K562 (cell line): ENCODE measurements around the gene PDZD2. TPM values are rescaled to one million over a fixed set of nuclear protein-coding genes. Genes with fewer than 3 reads are reported as not detected.

Experiments
- ATAC-seq: fragments of 200-7000 bp; cut with Tn5 transposase; 3 replicates; pipeline ENCODE4 v1.9.1; 2020; ENCODE audit warnings: moderate library complexity
- BruUV-seq: library from RNA; stranded (reverse); fragments of 400-500 nt; replicated peaks from 2 replicates; lab custom pipeline; 2021; lab: Mats Ljungman, UMichigan
- CTCF ChIA-PET: fragments of 300-600 bp; formaldehyde crosslinking; extraction: SDS; loops from one replicate; lab custom pipeline; 2021; ENCODE audit warnings: low intra/inter-chr PET ratio; lab: Yijun Ruan, JAX
- POLR2A ChIA-PET: fragments of 300-600, 350-650 bp; sonication (Branson Sonifier 250); formaldehyde crosslinking; extraction: SDS; loops from one replicate; lab custom pipeline; 2021; ENCODE audit warnings: antibody characterized with exemption, inconsistent platforms; lab: Yijun Ruan, JAX
- DNase-seq, 4 experiments: peaks; one replicate each; pipeline versions ENCODE4 v3.0.0 to v3.0.0-alpha.2; 2011 to 2018; ENCODE audit warnings: low spot score in 3 of 4, mixed read lengths in 3 of 4; ENCODE audit errors: extremely low read depth in 1 of 4
- FAIRE-seq: peaks from 2 replicates; lab custom pipeline; 2011; peaks lifted over from hg19 to GRCh38; lab: Jason Lieb, UNC
- H2AFZ ChIP-seq: 2 replicates; pipeline ENCODE4 v1.6.0; 2011; ENCODE audit warnings: low read depth, low read length, control low read depth, inconsistent platforms
- H3K27ac ChIP-seq: fragments of 200-600 bp; 3 replicates; pipeline ENCODE4 v1.8.0; 2011; ENCODE audit warnings: low read depth, mild to moderate bottlenecking, control low read depth, inconsistent platforms, low read length, moderate library complexity, mixed read lengths; ENCODE audit errors: extremely low read depth
- H3K27me3 ChIP-seq, 2 experiments: fragments of 300-600 bp in 1 of 2; 2 replicates in 1 of 2; 3 replicates in 1 of 2; pipeline versions ENCODE4 v1.6.0 to v1.8.0; 2011; ENCODE audit warnings: inconsistent platforms in 2 of 2, low read length in 2 of 2, mild to moderate bottlenecking in 1 of 2, mixed read lengths in 1 of 2, moderate library complexity in 1 of 2; ENCODE audit not compliant: control insufficient read depth in 2 of 2, insufficient read depth in 2 of 2
- H3K36me3 ChIP-seq: fragments of 300-600 bp; 3 replicates; pipeline ENCODE4 v1.8.0; 2011; ENCODE audit warnings: mild to moderate bottlenecking, low read length, inconsistent platforms; ENCODE audit not compliant: control insufficient read depth, insufficient read depth
- H3K4me1 ChIP-seq, 2 experiments: fragments of 200-600 bp in 1 of 2; replicated peaks in 1 of 2; 2 replicates in 1 of 2; 3 replicates in 1 of 2; pipeline versions ENCODE4 v1.5.1 to v1.8.0; 2011; ENCODE audit warnings: inconsistent platforms in 2 of 2, low read length in 2 of 2, mild to moderate bottlenecking in 1 of 2, mixed read lengths in 1 of 2, moderate library complexity in 1 of 2; ENCODE audit not compliant: control insufficient read depth in 2 of 2, insufficient read depth in 2 of 2
- H3K4me2 ChIP-seq: 2 replicates; pipeline ENCODE4 v1.6.1; 2011; ENCODE audit warnings: low read length, control low read depth, inconsistent platforms, mixed read lengths; ENCODE audit not compliant: insufficient read depth
- H3K4me3 ChIP-seq: fragments of 200-600 bp; sonication (generic), shearing (Covaris generic); 2 replicates; pipeline ENCODE4 v1.5.1; 2016; ENCODE audit warnings: control low read depth, inconsistent platforms
- H3K79me2 ChIP-seq: fragments of 200-600 bp; 3 replicates; pipeline ENCODE4 v1.8.0; 2011; ENCODE audit warnings: low read length, inconsistent platforms; ENCODE audit not compliant: control insufficient read depth, insufficient read depth
- H3K9ac ChIP-seq, 2 experiments: 2 replicates each; pipeline versions ENCODE4 v1.6.0 to v1.6.1; 2011; ENCODE audit warnings: low read depth in 2 of 2, low read length in 2 of 2, control low read depth in 1 of 2, inconsistent platforms in 1 of 2, mild to moderate bottlenecking in 1 of 2, mixed read lengths in 1 of 2; ENCODE audit not compliant: insufficient read depth in 1 of 2
- H3K9me1 ChIP-seq: one replicate; pipeline ENCODE4 v1.6.0; 2011; ENCODE audit warnings: inconsistent platforms, mild to moderate bottlenecking, low read length, moderate library complexity; ENCODE audit not compliant: control insufficient read depth, insufficient read depth
- H3K9me3 ChIP-seq: replicated peaks from 2 replicates; pipeline ENCODE4 v1.5.1; 2011; ENCODE audit warnings: low read depth, low read length, inconsistent platforms; ENCODE audit not compliant: control insufficient read depth, insufficient read depth
- H4K20me1 ChIP-seq: replicated peaks from 2 replicates; pipeline ENCODE4 v1.6.1; 2011; ENCODE audit warnings: low read length, inconsistent platforms, mixed read lengths; ENCODE audit not compliant: control insufficient read depth, insufficient read depth
- EGR1 ChIP-seq: fragments of 450-650 bp; conservative IDR thresholded peaks from 2 replicates; pipeline ENCODE4 v1.6.1; 2017; ENCODE audit warnings: mild to moderate bottlenecking
- SMAD3 ChIP-seq: fragments of 450-650 bp; formaldehyde crosslinking; conservative IDR thresholded peaks from 2 replicates; pipeline ENCODE4 v1.4.0; 2020; ENCODE audit warnings: mild to moderate bottlenecking
- WGBS: fragments of 100-300 bp; shearing (Covaris generic); methylation state at CpG from one replicate; pipeline ENCODE4 v1.1.6; 2016; ENCODE audit warnings: low coverage, mixed read lengths; ENCODE audit not compliant: insufficient coverage; ENCODE audit errors: missing lambda C conversion rate; 5-methylcytosine and 5-hydroxymethylcytosine counted together
- in situ Hi-C: fragments of 300-500 bp; cut with MboI; formaldehyde crosslinking; loops from 4 replicates; pipeline ENCODE4 v1.15.0; 2018; ENCODE audit warnings: inconsistent platforms, mixed read lengths
- intact Hi-C: fragments of 100-400 bp; cut with micrococcal nuclease; formaldehyde crosslinking; loops from 2 replicates; pipeline ENCODE4 v1.14.2; 2022
- polyA plus RNA-seq, 8 experiments: library from polyadenylated mRNA; depleted of rRNA in 4 of 8; stranded (reverse) in 5 of 8; unstranded in 3 of 8; fragments of >200 nt; fragmentation: Nextera tagmentation in 2 of 8; fragmentation: Illumina TruSeq in 1 of 8; extraction: Ambion mirVana in 2 of 8; extraction: Trizol in 1 of 8; gene quantifications; 2 replicates each; pipeline versions ENCODE4 v1.2.1 to v1.2.3, GENCODE V29; 2011 to 2014; ENCODE audit warnings: inconsistent platforms in 1 of 8, missing spikeins in 1 of 8
- total RNA-seq, 7 experiments: library from RNA; depleted of rRNA in 6 of 7; stranded (reverse); fragments of >200 nt in 6 of 7; fragmentation: Illumina TruSeq in 2 of 7; extraction: Trizol in 2 of 7; gene quantifications; 2 replicates each; pipeline versions ENCODE4 v1.2.1 to v1.2.3, GENCODE V29; 2011 to 2021; ENCODE audit warnings: low replicate concordance in 1 of 7
- TF ChIP-seq, protein P1 (sequence below): fragments of 450-650 bp; formaldehyde crosslinking; IDR thresholded peaks from 2 replicates; pipeline ENCODE4 v1.4.0; 2020; ENCODE audit warnings: mild to moderate bottlenecking, mixed read lengths

PDZD2 gene
- total and polyA plus RNA-seq, 9 of the 15 experiments (the other 6 are each of a cell fraction or from before 2014, with no cell fraction given) = 0.02 to 0.08 (median 0.04) TPM; not detected in 6

DNA sequence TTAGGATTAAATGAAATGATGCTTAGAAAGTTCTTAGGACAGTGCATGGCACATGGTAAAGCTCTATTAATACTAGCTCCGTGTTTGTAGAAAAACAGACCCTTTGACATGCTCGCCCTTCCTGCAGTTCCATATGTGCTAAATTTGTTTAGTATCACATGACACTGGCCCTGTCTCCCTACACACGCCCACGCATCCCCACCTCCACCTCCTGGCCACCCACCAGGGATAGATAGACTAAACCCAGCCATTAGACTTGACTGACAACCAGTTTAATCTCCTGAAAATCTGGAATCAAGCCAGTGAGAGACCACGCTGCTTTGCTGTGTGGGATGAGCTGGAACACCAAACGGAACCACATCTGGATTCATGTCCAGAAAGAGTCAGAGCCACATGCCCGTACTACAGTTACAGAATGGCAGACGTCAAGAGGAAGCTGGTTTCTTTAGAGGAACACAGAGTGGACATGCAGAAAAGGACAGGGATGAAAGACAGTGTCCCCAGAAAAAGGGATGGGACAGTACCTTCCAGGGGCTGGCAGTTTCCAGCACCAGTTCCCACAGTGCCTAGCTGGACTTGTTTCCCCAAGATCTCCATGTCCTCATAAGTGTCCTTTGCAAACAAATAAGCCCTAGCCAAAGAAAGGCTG is 186.1 kb downstream of the PDZD2 start:
- DNase-seq (no peak), ATAC-seq (no peak; the same call in 2 of the 3 replicates), FAIRE-seq (no peak)
- Histone ChIP-seq H3K9ac (no peak overlapping the region), H3K4me3 (no peak overlapping the region), H3K79me2 (no peaks in the 10 kb centered on the region), H3K27me3 (peaks cover 0 to 1% of the 10 kb centered on the region in 2 experiments; a peak in 1 of 5 replicates), H3K4me2 (no peak overlapping the region), H4K20me1 (no peaks in the 10 kb centered on the region), H3K27ac (no peak overlapping the region), H3K4me1 (no peaks in the 10 kb centered on the region), H3K9me1 (no peaks in the 10 kb centered on the region), H3K9me3 (no peaks in the 10 kb centered on the region), H3K36me3 (no peaks in the 10 kb centered on the region), H2AFZ (no peak overlapping the region)
- in situ Hi-C loops = no loop called here
- 0% methylated on average over 8 of the region's 8 CpGs for WGBS
- peak; percentile 69 for TF ChIP-seq EGR1
- no peak for TF ChIP-seq SMAD3 (CRISPR knock-in tag)
- TF ChIP-seq, protein P1, sequence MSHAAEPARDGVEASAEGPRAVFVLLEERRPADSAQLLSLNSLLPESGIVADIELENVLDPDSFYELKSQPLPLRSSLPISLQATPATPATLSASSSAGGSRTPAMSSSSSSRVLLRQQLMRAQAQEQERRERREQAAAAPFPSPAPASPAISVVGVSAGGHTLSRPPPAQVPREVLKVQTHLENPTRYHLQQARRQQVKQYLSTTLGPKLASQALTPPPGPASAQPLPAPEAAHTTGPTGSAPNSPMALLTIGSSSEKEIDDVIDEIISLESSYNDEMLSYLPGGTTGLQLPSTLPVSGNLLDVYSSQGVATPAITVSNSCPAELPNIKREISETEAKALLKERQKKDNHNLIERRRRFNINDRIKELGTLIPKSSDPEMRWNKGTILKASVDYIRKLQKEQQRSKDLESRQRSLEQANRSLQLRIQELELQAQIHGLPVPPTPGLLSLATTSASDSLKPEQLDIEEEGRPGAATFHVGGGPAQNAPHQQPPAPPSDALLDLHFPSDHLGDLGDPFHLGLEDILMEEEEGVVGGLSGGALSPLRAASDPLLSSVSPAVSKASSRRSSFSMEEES (CRISPR knock-in tag) = 0 out of 2 replicates have a peak, but pooled peaks have one; percentile 18
- POLR2A ChIA-PET = interaction anchor here (0.6 to 0.7 kb wide), 2 partner anchors 126 to 401 kb away, joined by 3 to 6 read pairs; no protein-coding TSS in a partner anchor
- CTCF ChIA-PET = interaction anchor here (0.8 to 1.2 kb wide), 2 partner anchors 268 to 788 kb away, joined by 4 to 6 read pairs; no protein-coding TSS in a partner anchor
- intact Hi-C loops = loop anchor here (1.0 to 10.0 kb wide), 4 partner anchors 251 to 790 kb away; no protein-coding TSS in a partner anchor
- no TSS peak for BruUV-seq
